Fibroblast of pulmonary artery (primary cell): ENCODE data around the gene PEX13.
A peak's percentile ranks its signal among the peaks of the same experiment; 100 is the strongest.

Experiments
- DNase-seq: peaks from one replicate; pipeline ENCODE4 v3.0.0-alpha.2; 2010; ENCODE audit warnings: low read depth
- H3K4me3 ChIP-seq: replicated peaks from 2 replicates; pipeline ENCODE4 v1.5.1; 2011; ENCODE audit warnings: low read depth, mild to moderate bottlenecking, control low read depth, low read length, moderate library complexity
- CTCF ChIP-seq: IDR thresholded peaks from 2 replicates; pipeline ENCODE4 v1.5.1; 2011; ENCODE audit warnings: mild to moderate bottlenecking, control low read depth, low read length, inconsistent platforms; ENCODE audit errors: missing control alignments

The PEX13 gene

GRCh38 chr2:60991644-60992043 is 25.9 kb upstream of the PEX13 start:
- TF ChIP-seq CTCF = no peak
- DNase-seq = no peak
- no peak overlapping the region for H3K4me3 ChIP-seq

GRCh38 chr2:60992985-60993392 is 24.5 kb upstream of the PEX13 start:
- TF ChIP-seq CTCF = no peak
- no peak overlapping the region for H3K4me3 ChIP-seq
- DNase-seq = no peak

GRCh38 chr2:60994131-60994530 is 23.4 kb upstream of the PEX13 start:
- TF ChIP-seq CTCF = no peak
- no peak overlapping the region for H3K4me3 ChIP-seq
- no peak for DNase-seq

DNA sequence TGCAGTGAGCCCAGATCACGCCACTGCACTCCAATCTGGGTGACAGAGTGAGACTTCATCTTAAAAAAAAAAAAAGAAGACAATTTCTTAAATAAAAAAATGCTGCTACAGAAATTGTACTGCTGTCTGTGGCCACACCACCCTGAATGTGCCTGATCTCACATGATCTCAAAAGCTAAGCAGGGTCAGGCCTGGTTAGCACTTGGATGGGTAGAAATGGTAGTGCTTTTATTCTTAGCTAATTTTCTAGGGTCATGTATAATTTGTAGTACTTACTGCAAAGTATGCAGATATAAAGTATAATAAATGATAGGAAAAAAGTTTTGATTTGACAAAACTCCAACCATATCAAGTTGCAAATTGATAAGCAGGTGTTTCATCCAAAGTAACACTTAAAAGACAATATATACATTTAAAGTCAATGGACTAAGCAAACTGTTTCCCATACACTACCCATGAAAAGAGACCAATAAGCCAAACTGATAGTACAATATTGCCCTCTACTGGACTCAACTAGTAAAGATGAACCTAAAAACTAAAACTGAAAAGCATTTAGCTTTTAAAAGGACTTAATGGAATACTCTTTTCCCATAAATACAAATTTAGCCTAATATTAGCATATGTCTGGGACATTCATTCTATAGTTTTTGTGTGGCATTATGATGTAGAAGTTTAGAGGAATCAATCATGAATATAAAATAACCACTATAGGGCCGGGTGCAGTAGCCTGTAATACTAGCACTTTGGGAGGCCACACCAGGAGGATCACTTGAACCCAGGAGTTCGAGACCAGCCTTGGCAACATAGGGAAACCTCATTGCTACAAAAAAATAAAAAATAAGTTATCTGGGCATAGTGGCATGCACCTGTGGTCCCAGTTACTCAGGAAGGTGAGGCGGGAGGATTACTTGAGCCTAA is 18.6 kb upstream of the PEX13 start:
- TF ChIP-seq CTCF = peak; percentile 57
- DNase-seq = peak; percentile 78
- H3K4me3 ChIP-seq = no peak overlapping the region

- DNase-seq = no peak
- no peak for TF ChIP-seq CTCF
- no peak overlapping the region for H3K4me3 ChIP-seq
These were observed 11.8 kb upstream of the PEX13 start for GRCh38 chr2:61005736-61006135.

GRCh38 chr2:61006486-61007105 is 10.9 kb upstream of the PEX13 start:
- TF ChIP-seq CTCF = no peak
- no peak overlapping the region for H3K4me3 ChIP-seq
- no peak for DNase-seq

- DNase-seq = no peak
- no peak for TF ChIP-seq CTCF
These were observed 8.2 kb upstream of the PEX13 start for GRCh38 chr2:61009355-61009754.

More at GRCh38 chr2:61009355-61009754, 8.2 kb upstream of the PEX13 start:
- H3K4me3 ChIP-seq = no peak overlapping the region
